NCI-H748 (cell line): ENCODE data around the gene MFSD6L.
A peak's percentile ranks its signal among the peaks of the same experiment; 100 is the strongest.
"Not testable (repeated sequence)": the region's sequence is repeated elsewhere in the genome, so short reads cannot be mapped to it uniquely, and the experiment has no call there.

Experiments
- DNase-seq: peaks from one replicate; lab custom pipeline; 2025; ENCODE audit not compliant: unreplicated experiment; lab: John Stamatoyannopoulos, UW

Gene MFSD6L

DNA sequence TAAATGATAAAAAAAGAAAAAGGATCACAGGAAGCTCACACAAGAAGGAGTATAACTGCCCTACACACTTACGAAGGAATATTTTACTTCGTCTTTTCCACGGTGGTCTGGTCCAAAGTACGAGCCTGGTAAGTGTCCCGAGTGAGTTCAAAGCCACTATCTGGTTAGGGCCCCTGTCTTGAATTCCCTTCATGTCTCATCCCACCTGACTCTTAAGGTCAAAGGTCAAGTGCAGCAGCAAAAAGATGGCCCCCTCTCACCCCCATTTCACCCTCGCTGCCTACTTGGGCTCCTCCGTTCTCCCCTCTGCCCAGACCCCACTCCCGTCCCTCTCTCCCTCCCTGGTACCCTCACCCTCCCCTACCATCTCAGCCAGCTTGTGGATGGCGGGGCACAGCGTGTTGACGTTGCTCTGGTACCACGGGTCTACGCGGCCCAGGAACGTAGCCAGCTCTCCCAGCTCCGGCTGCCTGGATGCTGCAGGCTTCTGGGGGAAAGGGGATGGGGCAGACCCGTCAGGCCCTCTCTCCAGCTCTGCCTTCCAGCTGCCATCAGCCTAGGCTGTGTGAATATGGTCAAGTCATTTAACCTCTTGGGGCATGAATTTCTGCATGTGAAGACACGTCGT is 27.8 kb upstream of the MFSD6L start:
- DNase-seq, result no peak

DNA sequence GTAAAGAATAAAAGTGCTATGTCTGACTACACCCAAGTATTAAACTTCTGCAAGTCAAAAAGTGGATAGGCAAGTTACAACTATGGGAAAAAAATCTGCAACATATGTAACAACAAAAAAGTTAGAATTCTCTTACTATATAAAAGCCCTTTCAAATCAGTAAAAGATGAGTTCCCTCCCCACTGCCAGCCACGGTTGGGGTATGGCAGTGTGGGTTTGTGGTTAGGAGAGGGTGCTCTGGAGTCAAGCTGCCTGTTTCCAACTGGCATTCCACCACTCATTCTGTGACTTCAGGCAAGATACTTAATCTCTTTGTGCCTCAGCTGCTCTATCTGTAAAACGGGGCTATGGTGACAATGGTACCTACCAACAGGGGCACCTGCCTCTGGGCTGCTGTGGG is 26.6 kb upstream of the MFSD6L start:
- no peak for DNase-seq

DNA sequence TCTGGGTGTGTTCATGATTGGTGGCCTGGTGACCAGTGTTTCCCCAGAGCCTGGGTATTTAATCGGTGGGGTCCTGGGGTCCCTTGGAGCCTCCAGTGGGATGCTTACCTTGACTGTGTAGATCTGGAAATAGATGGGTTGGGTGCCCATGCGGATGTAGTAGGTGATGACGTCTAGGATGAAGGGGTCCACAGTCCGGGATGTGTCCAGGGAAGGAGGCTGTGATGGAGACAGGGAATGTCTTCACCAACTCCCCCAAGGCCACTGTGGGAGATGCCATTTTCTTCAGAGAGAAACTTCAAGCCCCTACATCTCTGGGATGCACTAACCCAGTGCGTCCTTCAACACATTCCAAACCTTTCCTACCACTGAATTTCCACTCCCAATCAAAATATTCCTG is 24.1 kb upstream of the MFSD6L start:
- no peak for DNase-seq

DNA sequence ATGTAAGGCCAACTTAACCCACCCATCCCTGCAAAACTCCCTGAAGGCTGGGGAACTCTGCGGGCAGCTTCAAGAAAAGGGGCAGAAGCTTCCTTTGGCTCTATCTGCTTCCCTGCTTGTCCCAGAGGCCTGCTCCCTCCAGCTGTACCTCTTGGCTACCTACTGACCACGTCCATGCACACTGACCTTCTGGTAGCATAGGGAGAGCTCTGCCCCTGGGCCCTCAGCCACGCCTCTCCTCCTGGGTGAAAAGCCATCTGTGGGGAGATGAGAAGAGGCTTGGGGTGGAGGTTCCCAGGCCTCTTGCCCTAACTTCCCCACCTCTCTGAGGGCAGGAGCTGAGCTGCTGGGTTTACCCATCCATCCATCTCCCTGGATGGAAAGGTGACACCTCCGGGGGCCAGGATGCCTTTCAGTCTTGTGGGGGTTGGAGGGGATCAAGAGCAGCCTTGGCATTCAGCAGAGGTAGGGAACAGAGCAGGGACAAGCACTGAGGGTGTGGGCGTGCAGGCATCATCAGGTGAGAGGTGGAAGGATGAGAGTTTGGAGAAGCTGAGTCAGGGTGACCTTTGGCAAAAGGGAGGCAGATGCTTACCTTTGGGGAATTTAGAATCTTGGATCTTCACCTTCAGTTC is 23.4 kb upstream of the MFSD6L start:
- DNase-seq, result no peak

DNA sequence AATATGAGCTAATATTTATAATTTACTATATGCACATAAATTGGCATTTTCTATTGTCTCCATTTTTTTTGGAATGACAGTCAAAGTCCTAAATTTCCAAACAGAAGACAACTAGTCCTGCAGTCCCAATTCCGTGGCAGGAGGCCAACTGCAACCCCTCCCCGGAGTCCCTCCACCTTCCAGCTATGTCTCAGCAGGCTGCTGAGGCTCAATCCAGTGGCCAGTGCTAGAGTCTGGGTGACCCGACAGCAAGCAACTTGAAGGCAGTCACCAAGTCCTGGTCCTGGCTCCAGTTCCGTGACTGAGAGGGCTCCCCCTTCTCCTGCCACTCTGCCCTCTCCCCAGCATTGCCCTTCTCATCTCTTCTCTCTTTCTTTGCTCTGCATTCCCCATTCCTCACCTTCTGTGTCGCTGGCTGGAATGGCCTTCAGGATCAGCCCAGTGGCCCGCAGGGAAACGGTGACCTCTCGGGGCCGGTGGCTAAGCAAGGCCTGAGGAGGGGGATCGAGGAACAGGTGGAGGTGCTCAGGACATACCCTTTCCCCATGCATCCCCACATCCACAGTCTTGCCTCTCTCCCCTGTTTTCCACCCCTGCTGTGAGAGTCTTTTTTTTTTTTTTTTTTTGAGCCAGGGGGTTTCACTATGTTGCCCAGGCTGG is 22.4 kb upstream of the MFSD6L start:
- no peak for DNase-seq

DNA sequence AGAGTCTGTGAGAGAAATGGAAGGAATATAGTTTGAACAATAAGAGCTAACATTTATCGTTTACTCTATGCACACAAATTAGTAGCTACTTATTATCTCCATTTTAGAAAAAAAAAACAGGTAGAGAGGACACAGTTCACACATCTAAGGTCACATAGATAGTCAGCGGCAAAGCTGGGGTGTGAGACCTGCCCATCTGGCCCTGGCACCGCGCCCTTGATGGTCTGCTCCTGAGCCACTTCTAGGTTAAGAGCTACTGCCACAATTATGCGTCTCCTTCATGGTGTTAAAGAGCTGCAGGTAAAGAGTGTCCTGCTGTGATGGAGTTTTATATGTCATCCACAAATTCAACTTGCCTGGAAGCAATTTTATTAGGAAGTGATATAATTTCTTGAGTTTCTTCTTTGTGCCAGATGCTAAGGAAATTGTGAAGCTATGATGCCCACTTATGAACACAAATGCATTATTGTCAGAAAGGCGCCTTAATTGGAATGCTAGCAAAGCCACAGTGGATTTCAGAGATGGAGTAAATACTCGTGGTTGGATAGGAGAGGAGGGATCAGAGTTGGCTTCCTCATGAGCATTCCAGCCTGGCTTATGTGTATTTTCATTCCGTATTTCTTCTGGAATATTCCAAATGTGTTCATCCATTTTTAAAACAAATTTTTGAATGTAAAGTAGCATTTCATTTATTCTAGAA is 21.3 kb upstream of the MFSD6L start:
- peak; percentile 59 for DNase-seq

DNA sequence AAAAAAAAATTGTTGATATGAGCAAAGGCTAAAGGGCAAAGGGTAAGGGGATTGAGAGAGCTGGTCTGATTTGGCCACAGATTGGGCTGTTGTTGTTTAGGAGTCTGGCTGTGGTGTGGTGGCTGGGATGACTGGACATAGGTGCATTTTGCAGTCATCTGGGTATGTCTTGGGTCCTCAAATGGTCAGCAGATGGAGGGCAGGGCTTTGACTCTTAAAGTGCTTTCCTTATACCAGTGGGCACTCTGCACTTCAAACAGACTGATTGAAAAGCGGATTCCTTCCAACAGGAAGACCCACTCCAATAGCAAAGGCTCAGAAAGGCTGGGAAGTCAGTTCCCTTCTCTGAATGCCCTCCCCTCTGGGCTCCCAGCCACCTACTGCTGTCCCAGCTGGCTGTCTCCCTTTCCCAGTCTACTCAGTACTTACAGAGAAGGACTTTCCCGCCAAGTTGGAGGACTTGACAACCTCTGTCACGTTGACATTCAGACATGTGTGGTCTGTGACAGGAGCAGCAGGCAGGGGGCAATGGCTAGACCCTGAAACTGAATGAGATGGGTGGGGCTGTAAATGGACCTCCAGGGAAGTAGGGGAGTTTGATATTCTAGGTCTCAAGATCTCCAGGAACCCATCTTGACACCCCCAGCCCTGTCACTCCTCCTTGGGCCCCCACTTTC is 19.6 kb upstream of the MFSD6L start:
- no peak for DNase-seq

DNA sequence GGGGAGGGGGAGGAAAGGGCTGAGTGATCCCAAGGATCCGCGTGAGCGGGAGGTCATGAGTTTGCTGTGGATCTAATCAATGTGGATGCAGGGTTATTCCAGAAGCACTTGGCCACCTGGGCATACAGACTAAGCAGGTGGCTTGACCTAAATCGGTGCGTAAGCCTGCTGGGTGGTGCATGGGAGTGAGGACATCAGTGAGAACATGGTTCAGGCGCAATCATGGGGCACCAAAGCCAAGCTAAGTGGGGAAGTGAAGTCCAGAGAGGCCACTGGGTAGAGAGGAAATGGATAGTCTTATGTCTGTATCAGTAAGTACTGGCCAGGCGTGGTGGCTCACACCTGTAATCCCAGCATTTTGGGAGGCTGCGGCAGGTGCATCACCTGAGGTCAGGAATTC is 18.9 kb upstream of the MFSD6L start:
- no peak for DNase-seq

DNA sequence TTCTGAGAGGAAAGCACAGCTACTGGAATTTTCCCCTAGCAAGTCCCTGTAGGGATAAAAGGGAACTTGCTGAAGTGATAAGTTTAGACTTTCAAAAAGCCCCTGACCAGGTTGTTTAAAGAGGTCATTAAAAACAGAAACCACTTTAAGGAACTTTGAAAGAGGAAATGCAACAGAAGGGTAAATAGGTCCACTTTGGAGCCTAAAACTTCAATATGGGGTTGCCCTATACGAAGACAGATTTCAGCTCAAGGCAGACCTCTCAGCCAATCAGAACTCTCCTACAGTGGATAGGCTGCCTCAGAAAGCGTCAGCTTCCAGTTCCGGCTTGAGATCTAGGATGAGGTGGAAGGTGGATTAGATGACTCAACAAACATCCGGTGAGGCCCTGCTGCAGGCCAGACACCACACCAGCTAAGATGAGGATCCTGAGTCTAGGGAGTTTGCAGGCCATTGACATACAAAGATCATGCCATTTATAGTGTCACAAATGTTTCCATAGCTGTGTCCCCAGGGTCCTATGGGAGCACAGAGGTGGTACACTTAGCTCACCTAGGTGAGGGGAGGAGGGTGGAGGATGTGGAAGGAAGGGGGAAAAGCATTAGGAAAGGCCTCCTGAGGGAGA is 7.9 kb upstream of the MFSD6L start:
- no peak for DNase-seq

DNA sequence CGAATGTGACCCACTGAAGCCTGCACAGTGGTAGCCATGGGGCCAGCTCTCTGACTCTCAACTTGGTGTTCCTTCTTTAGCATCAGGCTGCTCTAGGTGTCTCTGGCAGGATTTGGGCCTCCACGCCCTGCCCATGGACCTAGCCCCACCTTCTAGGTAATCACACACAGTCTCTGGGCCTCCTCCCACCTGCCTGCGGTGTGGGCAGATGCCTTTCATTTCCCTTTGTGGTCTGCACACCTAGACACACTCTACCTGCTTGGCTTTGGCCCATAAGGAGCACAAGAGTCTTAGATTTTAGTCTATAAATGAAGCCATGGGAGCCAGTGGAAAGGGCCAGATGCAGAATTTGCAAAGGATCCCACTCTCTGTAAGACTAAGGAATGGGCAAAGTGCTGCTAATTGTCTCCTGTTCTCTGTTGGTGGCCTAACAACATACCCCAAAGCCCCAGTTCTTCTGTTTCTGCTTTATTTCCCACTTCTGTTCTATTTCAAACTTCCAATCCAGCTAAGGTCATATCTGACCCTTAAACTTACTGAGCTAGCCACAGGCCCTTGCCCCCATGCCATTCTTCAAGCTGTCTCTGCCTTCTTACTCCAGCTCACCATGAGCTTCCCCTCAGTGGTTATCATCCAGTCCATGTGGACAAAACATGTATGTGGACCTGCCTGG is 7.2 kb upstream of the MFSD6L start:
- no peak for DNase-seq

DNA sequence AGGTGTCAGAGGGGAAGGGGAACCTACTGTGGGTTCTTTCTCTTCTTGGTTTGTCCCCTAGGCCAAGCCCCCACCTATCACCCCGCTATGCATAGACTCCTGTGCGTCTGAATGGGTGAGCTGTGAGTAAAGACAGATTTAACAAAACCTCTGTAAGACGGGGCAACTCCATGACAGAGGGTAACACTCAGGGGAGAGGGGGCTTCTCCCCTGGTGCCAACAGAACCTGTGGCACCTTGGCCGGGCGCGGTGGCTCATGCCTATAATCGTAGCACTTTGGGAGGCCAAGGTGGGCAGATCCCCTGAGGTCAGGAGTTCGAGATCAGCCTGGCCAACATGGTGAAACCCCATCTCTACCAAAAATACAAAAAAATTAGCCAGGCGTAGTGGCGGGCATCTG is 6.2 kb upstream of the MFSD6L start:
- DNase-seq, result not testable (repeated sequence)

DNA sequence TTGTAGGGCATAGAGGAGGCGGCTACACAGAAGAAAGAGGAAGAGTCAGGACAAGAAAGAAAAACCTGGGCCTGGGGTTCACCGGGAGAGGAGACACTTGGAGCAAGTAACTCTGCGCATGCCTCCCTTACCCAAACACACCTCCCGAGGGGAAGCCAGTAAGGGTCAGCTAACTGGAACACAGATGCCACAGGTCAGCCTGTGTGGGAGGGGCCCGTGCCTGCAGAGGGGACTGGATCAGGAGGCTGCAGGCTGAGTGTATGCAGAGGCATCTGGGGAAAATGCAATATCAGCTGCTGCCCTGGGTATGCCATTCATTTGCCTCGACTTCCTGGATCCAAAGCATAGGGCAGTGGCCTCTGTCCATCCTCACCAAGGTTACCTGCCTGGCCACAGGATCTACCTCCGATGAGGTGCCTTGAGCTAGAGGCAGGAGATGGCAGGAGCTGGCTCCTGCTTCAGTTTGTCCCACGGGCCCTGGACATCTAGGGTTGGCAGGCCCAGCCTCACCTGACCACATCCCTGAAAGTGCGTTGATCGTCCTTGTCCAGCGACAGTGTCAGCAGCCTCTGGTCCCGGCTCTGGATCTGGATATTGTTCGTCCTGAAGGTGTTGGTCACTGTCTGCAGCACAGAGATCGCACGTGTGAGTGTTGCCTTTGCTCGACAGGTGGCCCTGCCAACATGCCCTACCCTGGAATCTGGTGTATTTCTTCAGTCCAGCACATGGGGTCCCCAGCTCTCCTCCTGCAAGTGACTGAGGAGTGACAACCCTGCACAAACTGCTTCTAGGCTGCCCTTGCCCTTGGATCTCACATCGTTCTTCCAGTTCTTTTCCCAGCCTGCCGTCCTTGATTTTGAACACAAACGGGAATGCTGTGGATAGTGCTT is 4.6 kb upstream of the MFSD6L start:
- DNase-seq, result peak; percentile 24

DNA sequence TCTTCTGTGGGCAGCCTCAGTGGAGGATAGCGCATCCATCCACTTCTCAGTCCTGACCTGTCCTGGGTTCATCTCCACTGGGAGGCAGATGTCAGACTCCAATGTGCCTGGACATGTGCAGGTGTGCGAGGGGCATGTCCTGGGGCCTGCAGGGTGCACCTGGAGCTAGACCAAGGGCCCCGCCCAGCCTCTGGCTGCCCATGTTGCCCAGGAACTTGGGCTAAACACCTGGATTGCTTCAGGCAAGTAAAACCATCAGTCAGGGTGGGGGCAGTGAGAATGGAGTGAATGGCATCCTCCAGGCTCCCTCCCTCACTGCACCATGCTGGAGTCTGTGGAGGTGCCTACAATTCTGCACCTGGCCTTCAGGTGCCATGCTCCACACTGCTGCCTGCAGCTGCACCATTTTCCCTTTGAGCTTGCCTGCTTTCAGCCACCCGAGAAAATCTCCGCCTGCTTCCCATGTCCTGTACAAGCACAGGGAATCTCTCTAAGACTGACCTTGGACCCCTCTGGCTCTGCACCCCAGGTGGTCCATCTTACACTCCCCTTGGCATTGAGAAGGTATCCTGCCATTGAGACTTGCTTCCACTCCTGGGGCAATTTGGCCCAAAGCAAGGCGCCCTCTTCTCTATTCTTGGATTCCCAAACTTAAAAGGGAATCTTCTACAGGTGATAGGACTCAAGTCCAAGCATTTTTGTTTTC is 2.1 kb upstream of the MFSD6L start:
- no peak for DNase-seq

DNA sequence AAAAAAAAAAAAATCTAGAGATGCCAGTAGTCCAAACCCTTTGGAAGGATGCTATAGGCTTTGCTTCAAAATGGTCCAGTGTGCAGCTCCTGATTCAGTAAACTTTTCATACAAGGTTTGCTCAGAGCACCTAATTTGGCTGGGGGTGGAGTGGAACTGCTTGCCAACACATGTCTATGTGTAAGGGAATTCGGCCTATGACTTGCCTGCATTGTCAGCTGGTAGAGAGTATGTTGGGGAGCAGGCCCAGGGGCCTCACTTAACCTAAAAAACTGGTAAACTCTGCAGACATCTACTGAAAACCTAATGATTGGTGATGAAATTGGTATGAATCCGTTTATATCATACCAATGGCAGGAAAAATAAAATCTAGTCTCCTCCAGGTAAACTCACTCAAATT is 1.5 kb upstream of the MFSD6L start:
- no peak for DNase-seq

DNA sequence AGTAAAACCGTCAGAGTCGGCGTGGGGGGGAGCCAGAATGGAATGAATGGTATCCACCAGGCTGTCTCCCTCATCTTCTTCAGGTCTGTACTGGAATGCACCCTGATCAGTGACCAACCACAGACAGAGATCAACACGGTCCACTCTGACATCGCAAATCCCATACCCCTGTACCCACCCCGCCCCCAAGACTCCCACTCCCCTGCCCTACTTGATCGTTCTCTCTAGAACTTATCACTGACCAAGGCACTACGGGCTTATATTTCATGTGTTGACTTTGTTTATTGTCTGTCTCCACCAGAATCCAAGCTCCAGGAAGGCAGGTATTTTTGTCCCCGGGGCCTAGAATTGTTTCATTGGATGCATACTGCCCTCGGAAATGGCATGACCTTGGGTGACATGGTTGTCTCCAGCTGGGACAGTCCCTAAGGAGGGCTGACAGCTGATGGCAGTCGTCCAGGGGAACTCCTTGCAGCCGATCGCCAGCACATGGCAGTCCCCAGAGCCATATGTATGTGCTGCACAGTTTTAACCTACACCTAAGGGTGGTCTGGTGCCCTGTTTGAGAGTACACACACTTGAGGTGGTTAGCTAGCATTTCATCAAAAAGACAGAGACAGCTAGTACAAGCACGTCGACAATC is 526 bp upstream of the MFSD6L start:
- no peak for DNase-seq

DNA sequence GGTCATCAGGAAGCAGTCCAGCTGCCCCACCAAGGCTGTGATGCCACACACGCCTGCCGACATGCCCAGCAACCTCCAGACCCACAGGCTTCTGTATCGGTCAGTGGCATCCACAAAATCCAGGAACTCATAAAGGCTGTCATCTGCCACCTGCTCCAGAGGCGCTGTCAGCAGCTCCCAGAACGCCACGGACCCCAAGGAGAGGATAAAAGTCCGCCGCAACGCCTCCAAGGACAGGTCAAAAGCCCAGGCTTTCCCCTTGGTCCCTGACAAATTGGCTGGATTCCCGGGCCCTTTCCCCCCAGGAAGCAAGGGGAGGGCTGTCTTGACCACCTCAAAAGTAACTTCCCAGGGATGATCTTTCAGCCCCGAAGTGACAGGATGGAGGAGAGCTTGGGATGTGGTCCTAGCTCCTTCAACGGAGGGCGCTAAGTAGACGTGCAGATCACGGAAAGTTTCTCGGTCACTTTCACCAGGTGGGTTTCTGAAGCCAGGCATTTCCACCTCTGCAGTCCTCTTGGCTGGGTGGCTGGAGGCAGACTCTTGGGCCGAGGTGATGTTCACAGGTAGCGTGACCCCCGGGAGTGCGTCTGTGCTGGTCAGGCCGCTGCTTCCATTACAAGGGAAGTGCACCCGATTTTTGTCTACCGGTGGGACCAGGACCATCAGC is 854 bp downstream of the MFSD6L start:
- no peak for DNase-seq

DNA sequence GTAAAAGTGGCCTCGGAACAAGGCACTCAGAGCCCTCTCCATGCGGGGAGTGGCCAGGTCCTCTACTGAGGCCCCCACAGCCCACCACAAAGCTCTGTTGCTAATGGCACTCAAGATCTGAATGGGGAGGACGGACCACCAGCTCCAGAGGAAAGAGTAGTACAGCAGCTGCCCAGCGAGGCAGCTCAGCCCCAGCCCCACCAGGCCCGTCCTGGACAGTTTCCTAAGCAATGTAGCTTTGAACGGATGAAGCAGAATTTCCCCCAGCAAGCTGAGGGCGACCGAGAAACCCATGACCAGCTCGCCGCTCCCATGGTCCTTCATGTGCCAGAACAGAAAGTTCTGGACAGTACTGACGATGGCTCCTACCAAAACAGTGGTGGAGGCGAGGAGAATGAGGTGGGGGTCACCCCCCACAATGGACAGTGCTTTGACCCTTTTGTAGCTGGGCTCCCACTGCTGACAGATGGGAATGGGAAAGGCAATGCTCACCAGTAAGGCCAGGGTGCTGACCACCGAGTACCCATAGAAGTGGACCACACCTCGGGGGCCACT is 1.5 kb downstream of the MFSD6L start:
- DNase-seq, result no peak

DNA sequence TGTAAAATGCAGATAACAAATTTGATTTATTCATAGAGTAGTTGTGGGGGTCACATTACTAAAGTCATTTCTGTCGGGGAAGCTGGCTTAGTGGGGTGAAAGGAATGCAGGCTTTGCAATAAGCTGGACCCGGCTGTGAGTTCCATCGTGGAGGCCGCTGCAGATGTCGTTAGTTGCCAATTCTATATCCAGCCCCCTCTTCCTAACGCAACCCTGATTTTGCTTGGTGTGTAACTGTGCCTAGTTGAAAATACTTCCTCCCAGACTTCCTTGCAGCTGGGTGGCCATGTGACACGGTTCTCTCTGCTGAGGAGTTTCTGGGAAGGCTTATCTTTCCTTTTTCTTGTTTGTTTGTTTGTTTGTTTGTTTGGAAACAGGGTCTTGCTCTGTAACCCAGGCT is 4.5 kb downstream of the MFSD6L start:
- DNase-seq, result no peak
